ENCODE data around the gene AGXT. TPM values are rescaled to one million over a fixed set of nuclear protein-coding genes. Genes with fewer than 3 reads are reported as not detected.
A peak's percentile ranks its signal among the peaks of the same experiment; 100 is the strongest.

The AGXT gene
- total and polyA plus RNA-seq, 2 of the 8 experiments (the other 6 are each of a cell fraction or from before 2014, with no cell fraction given), result 0.03 TPM; not detected in 1

DNA sequence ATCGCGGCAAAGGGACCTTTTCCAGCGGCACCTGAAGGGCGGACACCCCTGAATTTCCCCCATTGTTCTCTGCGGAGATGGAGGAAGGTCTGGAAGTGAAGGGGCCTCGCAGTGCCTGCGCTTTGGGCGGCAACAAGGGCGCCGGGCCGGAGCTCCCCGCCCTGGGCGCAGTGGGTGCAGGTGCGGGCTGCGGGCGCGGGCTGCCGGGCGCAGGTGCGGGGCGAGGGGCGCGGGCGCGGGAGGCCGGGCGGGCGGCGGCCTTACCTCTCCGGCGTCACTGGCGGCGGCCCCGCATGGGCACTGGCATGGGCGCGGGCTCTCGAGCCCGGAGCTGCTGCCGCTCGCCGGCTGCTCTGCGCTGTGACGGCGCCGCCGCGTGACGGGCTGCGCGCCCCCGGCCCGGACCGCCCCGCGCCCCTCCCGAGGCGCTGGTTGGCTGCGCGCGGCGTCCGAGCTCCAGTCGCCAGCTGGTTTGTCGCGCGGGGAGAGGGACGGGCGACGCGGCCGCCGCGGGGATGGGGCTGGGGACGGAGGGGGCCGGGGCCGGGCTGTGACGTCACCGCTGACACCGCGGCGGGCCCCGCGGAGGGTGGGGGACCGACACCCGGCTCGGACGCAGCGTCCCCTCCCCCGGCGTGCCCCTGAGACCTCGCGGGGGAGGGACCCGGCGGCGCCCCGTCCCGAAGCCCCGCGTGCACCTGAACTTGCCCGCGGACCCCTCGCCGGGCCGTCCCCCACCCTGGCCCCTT is 48.6 kb upstream of the AGXT start, which contains the start of gene KIF1A (continued):
- no peak for TF ChIP-seq CBX8 (IDR thresholded peaks at IDR 0.05; ENCODE audit: borderline replicate concordance, low read depth, low read length)
- TF ChIP-seq, protein P1, sequence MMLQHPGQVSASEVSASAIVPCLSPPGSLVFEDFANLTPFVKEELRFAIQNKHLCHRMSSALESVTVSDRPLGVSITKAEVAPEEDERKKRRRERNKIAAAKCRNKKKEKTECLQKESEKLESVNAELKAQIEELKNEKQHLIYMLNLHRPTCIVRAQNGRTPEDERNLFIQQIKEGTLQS (IDR thresholded peaks at IDR 0.05; ENCODE audit: insufficient read depth, low read depth, low read length), result no peak
- no peak for TF ChIP-seq CHD1 (IDR thresholded peaks at IDR 0.05; ENCODE audit: low read depth, low read length)
- TF ChIP-seq HDAC2 (IDR thresholded peaks at IDR 0.05; ENCODE audit: borderline replicate concordance in 1 of 2, low read depth in 2 of 2, low read length in 2 of 2), result no peak
- TF ChIP-seq TBP (IDR thresholded peaks at IDR 0.05; ENCODE audit: low read depth, low read length), result peak; percentile 59; the same call in 1 of the 2 replicates
- TF ChIP-seq RBBP5 (IDR thresholded peaks at IDR 0.05; ENCODE audit: borderline replicate concordance, low read depth, low read length), result no peak
- TF ChIP-seq RFX5 (IDR thresholded peaks at IDR 0.05; ENCODE audit: borderline replicate concordance, low read depth, low read length), result no peak
- TF ChIP-seq PHF8 (conservative IDR thresholded peaks at IDR 0.05; ENCODE audit: low read depth, low read length), result peak; percentile 60; the same call in 1 of the 2 replicates
- no peak for TF ChIP-seq BRCA1 (IDR thresholded peaks at IDR 0.05; ENCODE audit: low read depth, low read length)
- peak; percentile 80 for TF ChIP-seq CREB1 (IDR thresholded peaks at IDR 0.05)
- TF ChIP-seq CEBPB (IDR thresholded peaks at IDR 0.05; ENCODE audit: low read depth, low read length), result no peak
- TF ChIP-seq RAD21 (IDR thresholded peaks at IDR 0.05 in 1 of 2, conservative IDR thresholded peaks at IDR 0.05 in 1 of 2; ENCODE audit: low read depth in 2 of 2, low read length in 2 of 2), result no peak
- TF ChIP-seq KDM5A (IDR thresholded peaks at IDR 0.05; ENCODE audit: low read length), result no peak
- no peak for TF ChIP-seq SAP30 (IDR thresholded peaks at IDR 0.05; ENCODE audit: insufficient read depth, insufficient replicate concordance, low read length)
- TF ChIP-seq SP4 (IDR thresholded peaks at IDR 0.05; ENCODE audit: low read length), result no peak
- no peak for TF ChIP-seq POU5F1 (IDR thresholded peaks at IDR 0.05; ENCODE audit: low read depth, low read length)
- TF ChIP-seq GABPA (IDR thresholded peaks at IDR 0.05; ENCODE audit: borderline replicate concordance, insufficient read depth, low read length), result no peak; the same call in 1 of the 2 replicates
- no peak for TF ChIP-seq RXRA (IDR thresholded peaks at IDR 0.05; ENCODE audit: insufficient read depth, low read depth, low read length)
- TF ChIP-seq MAFK (IDR thresholded peaks at IDR 0.05; ENCODE audit: low read depth, low read length), result no peak
- no peak for TF ChIP-seq ASH2L (IDR thresholded peaks at IDR 0.05; ENCODE audit: low read length)
- peak; percentile 87 for TF ChIP-seq TAF1 (IDR thresholded peaks at IDR 0.05; ENCODE audit: low read depth, low read length)
- TF ChIP-seq TAF7 (optimal IDR thresholded peaks at IDR 0.05; ENCODE audit: borderline replicate concordance, low read depth, low read length), result peak; percentile 38
- TF ChIP-seq HDAC6 (IDR thresholded peaks at IDR 0.05; ENCODE audit: low read depth, low read length), result no peak

All from H1 (cell line).